Activated CD4-positive, alpha-beta T cell treated with anti-CD3 and anti-CD28 coated beads for 24 hours (primary cell): ENCODE measurements around the gene URI1.

Experiments used
- DNase-seq, 2 donors: peaks; one replicate each; pipeline ENCODE4 v3.0.0-alpha.2; 2020; ENCODE audit warnings: low read depth in 2 of 2

Gene URI1

DNA sequence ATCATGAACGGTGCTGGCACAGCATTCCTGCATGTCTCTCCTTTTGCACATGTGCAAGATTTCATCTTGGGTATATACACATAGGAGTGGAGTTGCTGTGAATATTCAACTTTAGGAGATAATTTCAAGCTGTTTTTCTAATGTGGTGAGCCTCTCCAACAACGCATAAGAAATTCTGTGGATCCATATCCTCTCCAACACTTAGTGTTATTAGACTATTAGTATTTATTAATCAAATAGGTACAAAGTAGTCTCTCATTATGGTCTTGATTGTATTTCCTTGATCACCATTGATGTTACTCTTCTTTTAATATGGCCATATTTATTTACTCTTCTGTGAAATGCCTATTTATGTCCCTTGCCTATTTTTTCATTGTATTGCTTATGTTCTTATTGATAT lies 114.5 kb downstream of the URI1 start:
- DNase-seq: no peak

DNA sequence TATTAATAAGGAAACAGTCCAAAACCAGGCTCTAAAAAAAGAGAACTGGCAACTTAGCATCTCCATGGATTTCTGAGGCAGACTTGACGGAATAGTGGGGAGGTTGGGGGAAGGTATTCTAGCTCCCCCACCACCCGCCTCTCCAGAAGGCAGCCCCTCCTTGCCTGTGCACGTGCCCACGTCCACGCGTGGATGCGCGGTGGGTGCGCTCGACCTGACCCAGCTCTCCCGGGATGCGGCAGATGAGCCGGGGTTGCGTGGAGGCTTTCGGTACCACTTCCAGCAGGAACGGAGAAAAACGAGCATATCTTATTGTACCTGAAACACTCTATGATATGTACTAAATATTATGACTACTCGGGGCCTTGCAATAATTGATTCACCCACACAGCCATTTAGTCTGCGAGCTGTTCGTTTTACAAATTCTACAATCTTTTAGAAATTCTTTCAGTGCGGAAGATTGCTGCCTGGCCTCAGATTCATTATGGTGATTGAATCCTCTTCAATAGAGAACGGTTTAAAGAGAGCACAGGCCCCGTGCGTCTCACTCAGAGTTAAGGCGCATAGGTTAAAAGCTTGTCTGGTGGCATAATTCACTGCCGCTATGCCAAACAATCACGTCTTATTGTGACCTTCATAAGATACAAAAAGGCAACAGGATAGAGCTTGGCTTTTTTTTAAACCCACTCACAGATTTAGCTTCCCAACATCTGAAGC lies 117.9 kb downstream of the URI1 start:
- DNase-seq: no peak

DNA sequence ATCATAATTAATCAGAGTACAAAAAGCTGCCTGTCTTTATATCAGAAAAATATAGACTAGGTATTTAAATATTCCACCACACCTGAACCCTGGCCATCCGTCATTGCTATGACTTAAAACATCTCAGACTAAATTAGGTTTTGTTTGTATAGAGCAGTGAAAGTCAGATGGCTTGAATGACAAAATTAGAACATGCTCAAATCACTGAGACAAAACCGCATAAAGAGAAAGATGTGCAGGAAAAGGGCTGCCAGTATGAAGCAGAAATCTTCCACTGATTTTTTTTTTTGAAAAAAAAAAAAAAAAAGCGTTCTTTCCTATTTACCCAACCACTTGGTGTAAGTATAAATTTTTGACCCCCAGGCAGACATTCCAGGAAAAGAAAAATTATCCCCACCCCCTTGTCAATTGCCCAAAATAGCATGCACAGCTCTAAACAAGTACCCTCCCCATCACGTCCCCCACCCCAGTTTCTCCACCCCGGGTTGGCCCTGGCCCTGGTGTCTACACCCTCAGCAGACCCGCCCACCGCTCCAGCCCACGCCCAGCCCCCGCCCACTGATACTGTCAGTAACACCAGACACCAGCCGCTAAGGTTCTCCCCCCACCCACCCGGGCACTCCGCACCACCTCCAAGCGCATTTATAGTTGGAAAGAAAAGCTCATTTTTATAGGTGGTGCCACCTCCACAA lies 118.6 kb downstream of the URI1 start:
- no peak for DNase-seq

DNA sequence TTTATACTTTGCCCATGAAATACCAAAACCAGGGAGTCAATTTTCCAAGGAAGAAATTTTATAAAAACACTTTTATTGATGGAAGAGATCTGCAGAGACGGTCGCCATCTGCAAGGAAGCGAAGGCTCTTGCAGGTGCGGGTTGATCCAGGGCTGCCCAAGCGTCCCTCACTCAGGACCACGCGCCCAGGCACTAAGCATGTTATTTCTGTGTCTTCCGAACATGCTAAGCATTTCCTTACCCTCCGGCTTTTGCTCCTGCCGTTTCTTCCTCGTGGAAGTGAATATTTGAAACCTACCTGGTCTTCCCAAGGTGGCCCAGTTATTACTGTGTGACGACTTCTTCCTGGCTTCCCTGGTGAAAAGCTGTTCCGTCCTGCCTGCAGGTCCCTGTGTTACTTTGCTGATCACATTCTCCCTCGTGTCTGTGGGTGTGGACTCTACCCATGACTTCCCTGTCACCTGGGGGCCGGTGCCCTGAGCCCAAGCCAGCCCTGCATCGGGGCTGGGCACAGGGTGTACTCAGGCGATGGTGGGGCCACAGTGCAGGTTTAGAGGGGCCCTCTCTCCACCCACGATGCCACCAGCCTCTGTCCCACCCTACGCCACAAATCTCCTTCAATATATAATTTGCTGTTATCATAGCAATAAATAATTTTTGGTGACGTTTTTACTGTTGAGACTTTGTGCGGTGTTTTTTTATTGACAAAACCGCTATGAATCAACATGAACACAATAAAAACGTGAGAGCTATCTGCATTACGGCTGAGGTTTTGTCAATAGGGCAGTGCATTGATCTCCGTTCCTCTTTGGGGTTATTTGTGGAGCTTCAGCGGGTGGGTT lies 119.4 kb downstream of the URI1 start:
- no peak for DNase-seq

DNA sequence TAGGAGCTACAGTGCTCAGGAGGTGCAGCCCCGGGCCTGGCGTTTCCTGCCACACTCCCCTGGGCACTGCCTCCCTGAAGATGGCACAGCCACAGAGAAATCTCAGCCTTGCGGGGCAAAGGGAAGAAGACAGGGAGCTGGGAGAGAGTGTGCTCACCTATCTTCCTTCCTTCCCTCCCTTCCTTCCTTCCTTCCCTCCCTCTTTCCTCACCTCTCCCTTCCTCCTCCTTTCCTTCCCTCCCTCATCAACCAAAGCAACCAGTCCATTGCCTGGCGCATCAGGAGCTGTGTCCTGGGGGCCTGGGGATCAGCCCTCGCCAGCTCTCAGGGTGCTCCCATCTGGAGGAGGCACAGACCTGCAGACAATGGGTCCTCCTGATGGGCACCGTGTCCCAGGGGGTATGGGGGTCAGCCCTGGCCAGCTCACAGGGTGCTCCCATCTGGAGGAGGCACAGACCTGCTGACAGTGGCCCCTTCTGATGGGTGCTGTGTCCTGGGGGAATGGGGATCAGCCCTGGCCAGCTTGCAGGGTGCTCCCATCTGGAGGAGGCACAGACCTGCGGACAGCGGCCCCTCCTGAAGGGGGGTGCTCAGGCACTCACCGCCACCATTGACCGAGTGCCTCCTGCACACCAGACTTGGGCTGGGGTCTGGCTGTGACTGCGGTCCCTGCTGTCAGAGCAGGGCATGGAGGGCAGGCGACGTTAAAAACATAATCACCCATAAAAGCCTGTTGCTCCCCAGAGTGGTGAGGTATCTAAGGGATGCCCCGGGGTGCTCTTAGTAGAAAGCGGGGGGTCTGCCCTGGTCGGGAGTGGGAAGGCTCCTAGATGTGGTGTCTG lies 120.2 kb downstream of the URI1 start:
- no peak for DNase-seq

DNA sequence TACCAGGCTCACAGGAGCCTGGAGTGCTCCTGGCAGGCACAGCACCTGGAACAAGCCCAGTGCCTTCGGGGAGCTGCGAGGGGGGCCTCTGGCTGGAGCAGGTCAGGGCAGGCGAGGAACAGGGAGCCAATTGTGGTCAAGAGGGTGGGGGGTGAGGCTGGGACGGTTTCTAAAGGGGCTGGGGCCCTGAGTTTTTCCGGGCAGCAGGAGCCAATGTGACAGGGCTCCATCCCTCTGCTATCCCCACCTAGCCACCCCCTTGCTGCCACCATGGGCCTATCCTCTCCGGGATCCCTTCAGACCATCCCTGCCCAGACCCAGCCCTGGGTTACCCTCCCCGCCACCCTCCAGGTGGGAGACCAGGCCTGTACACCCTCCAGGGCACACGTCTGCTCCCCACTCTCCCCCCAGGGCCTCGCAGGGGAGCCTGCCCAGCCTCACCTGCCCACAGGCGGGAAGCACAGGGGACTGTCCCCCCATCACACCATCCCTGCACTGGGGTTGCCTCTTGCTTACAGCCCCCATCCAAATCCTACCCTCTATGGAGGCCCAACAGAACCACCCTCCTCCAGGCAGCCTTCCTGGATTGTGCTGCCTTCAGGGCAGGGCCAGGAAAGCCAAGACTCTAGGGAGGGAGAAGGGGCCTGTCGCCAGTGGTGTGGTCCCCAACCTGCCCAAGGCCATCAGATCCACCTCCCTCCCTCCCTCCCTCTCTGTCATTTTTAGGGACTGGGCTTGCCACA lies 121.0 kb downstream of the URI1 start:
- DNase-seq: no peak

DNA sequence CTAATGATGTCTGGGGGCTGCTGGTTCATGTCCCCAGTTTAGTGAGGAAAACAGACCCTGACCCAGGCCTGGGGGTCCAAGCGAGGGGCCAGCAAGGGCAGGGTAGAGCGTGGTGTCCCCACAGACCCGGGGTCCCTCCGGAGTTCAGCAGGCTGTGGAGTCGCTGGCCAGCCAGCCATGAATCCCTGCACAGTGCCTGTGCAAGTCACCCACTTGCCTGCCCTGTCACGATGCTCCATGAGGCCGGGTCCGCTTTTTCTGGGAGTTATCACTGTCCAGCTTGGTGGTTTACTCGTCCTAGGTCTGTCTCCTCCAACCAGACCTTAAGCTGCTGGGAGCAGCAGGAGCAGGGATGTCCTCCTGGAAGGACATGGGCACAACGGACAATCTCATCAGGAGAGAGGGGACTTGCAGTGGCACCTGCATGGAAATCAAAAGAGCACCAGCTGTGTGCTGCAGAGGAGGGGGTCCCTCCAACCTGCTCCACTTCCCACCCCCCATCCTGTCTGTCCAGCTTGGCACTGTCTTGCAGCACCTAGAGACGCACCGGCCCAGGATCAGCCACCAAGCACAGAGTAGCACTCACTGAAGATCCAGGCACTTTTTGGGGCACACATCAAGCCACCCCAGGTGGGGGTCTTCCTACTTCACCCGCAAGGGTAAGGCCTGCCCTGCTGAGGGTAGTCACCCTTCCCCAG lies 121.8 kb downstream of the URI1 start:
- no peak for DNase-seq

DNA sequence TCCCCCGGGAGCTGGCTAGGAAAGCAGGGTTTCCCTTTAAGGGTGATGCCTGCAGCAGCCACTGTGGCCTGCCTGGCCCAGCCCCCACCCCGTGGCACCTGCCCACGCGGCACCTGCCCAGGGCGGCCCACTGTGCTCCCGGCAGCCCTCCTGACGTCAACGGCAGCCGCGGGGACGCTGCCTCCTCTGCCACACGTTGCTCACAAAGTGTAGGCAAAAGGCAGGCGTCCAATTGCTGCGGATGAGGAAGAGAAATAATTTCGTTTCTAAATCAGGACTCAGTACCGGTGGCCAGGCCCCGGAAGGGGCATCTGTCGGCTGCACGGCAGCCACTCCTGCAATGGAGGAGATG lies 122.3 kb downstream of the URI1 start:
- no peak for DNase-seq

DNA sequence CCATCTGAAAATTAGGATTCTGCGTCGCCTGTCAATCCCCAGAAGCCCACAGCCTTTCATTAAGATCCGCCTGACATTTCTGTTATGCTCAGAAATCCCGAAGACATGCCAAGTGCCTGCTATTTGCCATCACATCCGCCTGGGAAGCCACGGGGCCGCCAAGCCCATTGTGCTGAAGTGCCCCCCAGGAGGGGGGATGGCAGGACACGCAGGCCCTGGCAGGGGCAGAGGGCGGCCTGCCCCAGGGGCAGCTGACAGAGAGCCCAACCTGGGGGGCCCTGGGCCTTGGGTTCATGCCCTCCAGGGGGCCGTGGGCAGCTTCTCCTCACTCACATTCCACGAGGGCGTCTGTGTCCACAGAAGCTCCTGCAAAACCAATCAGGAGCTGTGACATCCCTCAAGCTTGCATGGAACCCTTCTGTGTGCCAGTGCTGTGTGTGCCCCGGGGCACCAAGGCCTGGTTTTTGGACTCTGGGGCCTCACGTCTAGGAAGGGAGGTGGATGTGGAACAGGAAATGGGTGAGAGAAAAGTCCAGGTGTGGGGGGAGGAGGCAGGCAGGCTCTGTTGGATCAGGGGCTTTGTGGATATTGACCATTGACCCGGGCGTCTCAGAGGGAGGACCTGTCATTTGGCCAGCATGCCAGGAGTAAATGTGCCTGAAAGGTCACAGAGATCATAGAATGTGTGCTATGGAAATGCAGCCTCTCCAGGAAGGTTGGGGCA lies 122.9 kb downstream of the URI1 start:
- DNase-seq: no peak

DNA sequence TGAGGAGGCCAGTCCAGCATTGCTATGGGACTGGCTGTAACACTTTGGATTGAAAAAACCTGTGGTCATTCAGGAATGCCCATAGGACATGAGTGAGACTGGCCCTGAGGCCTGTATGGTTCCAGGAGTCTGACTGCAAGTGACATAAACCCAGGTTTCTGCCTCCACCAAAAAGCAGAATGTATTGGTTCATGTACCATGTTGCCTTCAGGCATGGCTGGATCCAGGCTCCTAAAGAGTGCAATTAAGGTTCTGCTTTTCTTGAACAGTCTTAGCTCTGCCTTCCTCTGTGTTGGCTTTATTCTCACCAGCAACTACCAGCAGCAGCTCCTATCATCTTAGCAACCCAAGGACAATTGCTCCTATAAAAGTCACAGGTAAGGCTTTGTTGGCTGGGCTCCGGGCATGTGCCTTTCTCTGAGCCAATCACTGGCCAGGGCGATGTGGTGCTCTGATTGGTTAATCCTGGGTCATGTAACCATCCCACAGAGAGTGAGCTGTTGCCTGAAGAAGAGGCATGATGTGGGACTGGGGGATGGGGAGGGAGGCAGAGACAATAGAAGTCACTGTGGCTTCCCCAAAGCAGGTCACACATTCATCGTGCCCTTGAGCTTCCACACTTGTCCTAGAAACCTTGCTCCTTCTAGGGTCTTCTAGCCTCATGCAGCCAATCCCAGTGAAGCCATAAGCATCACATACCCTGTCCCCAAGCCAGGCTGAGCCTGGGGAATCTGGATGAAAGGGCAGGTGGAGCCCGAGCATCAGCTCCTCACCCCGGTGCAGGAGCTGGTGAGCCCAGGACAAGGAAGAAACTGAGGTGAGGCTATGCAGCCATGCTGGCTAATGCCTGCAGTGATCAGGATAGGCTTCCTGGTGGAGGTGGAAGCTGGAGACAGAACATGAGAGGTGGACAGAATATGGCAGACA lies 123.9 kb downstream of the URI1 start:
- DNase-seq: no peak
